ENCODE results near the gene FHOD3. TPM values are rescaled to one million over a fixed set of nuclear protein-coding genes. Genes with fewer than 3 reads are reported as not detected.

Gene FHOD3
- total and polyA plus RNA-seq, 2 of the 13 experiments (the other 11 are each of a cell fraction or from before 2014, with no cell fraction given) = 0.07 TPM; not detected in 1

GRCh38 chr18:36451454-36452251 lies 154.1 kb downstream of the FHOD3 start:
- no TSS peak for BruUV-seq (replicated peaks)
- ChIA-PET CTCF (ENCODE audit: low intra/inter-chr PET ratio, low total read pairs) (no interaction called here), POLR2A (no interaction called here)
- H3K79me2 ChIP-seq (ENCODE audit: insufficient read depth, low read length) = no peaks in the 10 kb centered on the region
- WGBS (ENCODE audit: low lambda C conversion rate) = 49% methylated on average over 13 of the region's 15 CpGs
- H3K27ac ChIP-seq (ENCODE audit: extremely low read length, insufficient read depth, low read length) = no peak overlapping the region
- no peak for DNase-seq (ENCODE audit: low spot score)
- no peak overlapping the region for H3K9ac ChIP-seq (ENCODE audit: insufficient read depth, low read depth, low read length)
- H3K4me2 ChIP-seq (ENCODE audit: low read depth, low read length) = no peak overlapping the region
- H3K27me3 ChIP-seq (ENCODE audit: control insufficient read depth in 1 of 2, insufficient read depth in 2 of 2, low read length in 2 of 2) = peaks cover 0 to 8% of the 10 kb centered on the region in 2 experiments; a peak in 1 of 5 replicates
- no peaks in the 10 kb centered on the region for H3K9me3 ChIP-seq (ENCODE audit: low read length)
- no peak for FAIRE-seq
- no peak overlapping the region for H2AFZ ChIP-seq (ENCODE audit: low read length)
- H4K20me1 ChIP-seq (ENCODE audit: insufficient read depth, low read length) = no peaks in the 10 kb centered on the region
- no peak overlapping the region for H3K4me3 ChIP-seq (replicated peaks in 1 of 3; ENCODE audit: insufficient read depth in 1 of 3, low read depth in 2 of 3, low read length in 3 of 3)
- in situ Hi-C loops (cut with HindIII; ENCODE audit: extremely low pct_ligation_motif_present, low pct_unique_long_range_greater_than_20kb) (no loop called here), intact Hi-C loops (cut with micrococcal nuclease; ENCODE audit: unreplicated experiment) (no loop called here)
- H3K4me1 ChIP-seq (ENCODE audit: insufficient read depth, low read length) = peaks cover 20% of the 10 kb centered on the region; the same call in 1 of the 2 replicates
- ATAC-seq = no peak
- no peaks in the 10 kb centered on the region for H3K36me3 ChIP-seq (replicated peaks in 1 of 2; ENCODE audit: control insufficient read depth in 1 of 2, insufficient read depth in 2 of 2, low read length in 2 of 2)
- no peak for TF ChIP-seq MYNN (CRISPR knock-in tag; IDR thresholded peaks at IDR 0.05; ENCODE audit: low read depth)
- no peak for TF ChIP-seq DZIP1 (CRISPR knock-in tag; IDR thresholded peaks at IDR 0.05)
- TF ChIP-seq MXD4 (CRISPR knock-in tag; IDR thresholded peaks at IDR 0.05) = no peak
- TF ChIP-seq SMC3 (IDR thresholded peaks at IDR 0.05; ENCODE audit: low read length) = no peak
- TF ChIP-seq SP2 (CRISPR knock-in tag; IDR thresholded peaks at IDR 0.05) = no peak
- TF ChIP-seq FOSL2 (CRISPR knock-in tag; IDR thresholded peaks at IDR 0.05) = no peak
- no peak for TF ChIP-seq MAFG (CRISPR knock-in tag; IDR thresholded peaks at IDR 0.05)
- TF ChIP-seq HIC2 (CRISPR knock-in tag; IDR thresholded peaks at IDR 0.05; ENCODE audit: low read depth) = no peak
- TF ChIP-seq ZNF597 (CRISPR knock-in tag; IDR thresholded peaks at IDR 0.05) = no peak
- TF ChIP-seq, protein P1, sequence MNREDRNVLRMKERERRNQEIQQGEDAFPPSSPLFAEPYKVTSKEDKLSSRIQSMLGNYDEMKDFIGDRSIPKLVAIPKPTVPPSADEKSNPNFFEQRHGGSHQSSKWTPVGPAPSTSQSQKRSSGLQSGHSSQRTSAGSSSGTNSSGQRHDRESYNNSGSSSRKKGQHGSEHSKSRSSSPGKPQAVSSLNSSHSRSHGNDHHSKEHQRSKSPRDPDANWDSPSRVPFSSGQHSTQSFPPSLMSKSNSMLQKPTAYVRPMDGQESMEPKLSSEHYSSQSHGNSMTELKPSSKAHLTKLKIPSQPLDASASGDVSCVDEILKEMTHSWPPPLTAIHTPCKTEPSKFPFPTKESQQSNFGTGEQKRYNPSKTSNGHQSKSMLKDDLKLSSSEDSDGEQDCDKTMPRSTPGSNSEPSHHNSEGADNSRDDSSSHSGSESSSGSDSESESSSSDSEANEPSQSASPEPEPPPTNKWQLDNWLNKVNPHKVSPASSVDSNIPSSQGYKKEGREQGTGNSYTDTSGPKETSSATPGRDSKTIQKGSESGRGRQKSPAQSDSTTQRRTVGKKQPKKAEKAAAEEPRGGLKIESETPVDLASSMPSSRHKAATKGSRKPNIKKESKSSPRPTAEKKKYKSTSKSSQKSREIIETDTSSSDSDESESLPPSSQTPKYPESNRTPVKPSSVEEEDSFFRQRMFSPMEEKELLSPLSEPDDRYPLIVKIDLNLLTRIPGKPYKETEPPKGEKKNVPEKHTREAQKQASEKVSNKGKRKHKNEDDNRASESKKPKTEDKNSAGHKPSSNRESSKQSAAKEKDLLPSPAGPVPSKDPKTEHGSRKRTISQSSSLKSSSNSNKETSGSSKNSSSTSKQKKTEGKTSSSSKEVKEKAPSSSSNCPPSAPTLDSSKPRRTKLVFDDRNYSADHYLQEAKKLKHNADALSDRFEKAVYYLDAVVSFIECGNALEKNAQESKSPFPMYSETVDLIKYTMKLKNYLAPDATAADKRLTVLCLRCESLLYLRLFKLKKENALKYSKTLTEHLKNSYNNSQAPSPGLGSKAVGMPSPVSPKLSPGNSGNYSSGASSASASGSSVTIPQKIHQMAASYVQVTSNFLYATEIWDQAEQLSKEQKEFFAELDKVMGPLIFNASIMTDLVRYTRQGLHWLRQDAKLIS (CRISPR knock-in tag; IDR thresholded peaks at IDR 0.05) = no peak
- TF ChIP-seq POGZ (CRISPR knock-in tag; IDR thresholded peaks at IDR 0.05) = no peak
- TF ChIP-seq ZFP90 (CRISPR knock-in tag; IDR thresholded peaks at IDR 0.05; ENCODE audit: borderline replicate concordance) = no peak
- TF ChIP-seq, protein P2, sequence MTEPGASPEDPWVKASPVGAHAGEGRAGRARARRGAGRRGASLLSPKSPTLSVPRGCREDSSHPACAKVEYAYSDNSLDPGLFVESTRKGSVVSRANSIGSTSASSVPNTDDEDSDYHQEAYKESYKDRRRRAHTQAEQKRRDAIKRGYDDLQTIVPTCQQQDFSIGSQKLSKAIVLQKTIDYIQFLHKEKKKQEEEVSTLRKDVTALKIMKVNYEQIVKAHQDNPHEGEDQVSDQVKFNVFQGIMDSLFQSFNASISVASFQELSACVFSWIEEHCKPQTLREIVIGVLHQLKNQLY (CRISPR knock-in tag; IDR thresholded peaks at IDR 0.05) = no peak
- TF ChIP-seq NR2F1 (CRISPR knock-in tag; IDR thresholded peaks at IDR 0.05) = no peak

Measured in HepG2 (cell line).